Vagina (tissue), 2 donors: ENCODE data around the gene MEMO1. TPM values are rescaled to one million over a fixed set of nuclear protein-coding genes. Genes with fewer than 3 reads are reported as not detected.

ENCODE experiments used
- DNase-seq, 2 donors: peaks; one replicate each; pipeline ENCODE4 v3.0.0-alpha.2; 2017; ENCODE audit errors: extremely low spot score in 2 of 2
- H3K27ac ChIP-seq: fragments of 200-600 bp; sonication (generic); one replicate; pipeline ENCODE4 v1.5.1; 2019
- H3K27me3 ChIP-seq: fragments of 200-600 bp; sonication (generic); one replicate; pipeline ENCODE4 v1.5.1; 2019
- H3K36me3 ChIP-seq, 2 donors: fragments of 200-600 bp; sonication (generic); one replicate each; pipeline ENCODE4 v1.5.1; 2017 to 2019
- H3K4me1 ChIP-seq: fragments of 200-600 bp; sonication (generic); one replicate; pipeline ENCODE4 v1.5.1; 2019
- H3K4me3 ChIP-seq, 2 donors: fragments of 200-600 bp; sonication (generic); 1 replicate in 1 of 2; 2 replicates in 1 of 2; pipeline ENCODE4 v1.5.1; 2016 to 2019
- H3K9me3 ChIP-seq: fragments of 200-600 bp; sonication (generic); one replicate; pipeline ENCODE4 v1.5.1; 2019
- POLR2A ChIP-seq, 2 donors: fragments of 450-650 bp; IDR thresholded peaks; one replicate each; pipeline ENCODE4 v1.6.1; 2017; ENCODE audit warnings: antibody characterized with exemption in 2 of 2, mild to moderate bottlenecking in 2 of 2, moderate library complexity in 2 of 2
- POLR2AphosphoS5 ChIP-seq, 2 donors: sonication (generic); formaldehyde crosslinking; IDR thresholded peaks; one replicate each; pipeline ENCODE4 v1.9.0; 2017; ENCODE audit warnings: antibody characterized with exemption in 2 of 2, mild to moderate bottlenecking in 2 of 2, low read depth in 1 of 2; ENCODE audit not compliant: insufficient read depth in 1 of 2
- intact Hi-C: fragments of 100-400 bp; cut with DNase I; formaldehyde crosslinking; loops from one replicate; pipeline ENCODE4 v1.15.1; 2023
- total RNA-seq: library from RNA; depleted of rRNA; stranded (reverse); fragments of >200 nt; gene quantifications from one replicate; pipeline ENCODE4 v1.2.3, GENCODE V29; 2016
- TF ChIP-seq, protein P1 (sequence below), 3 experiments: fragments of 450-650 bp in 2 of 3; fragments of 200-600 bp in 1 of 3; sonication (generic) in 1 of 3; IDR thresholded peaks; one replicate each; pipeline ENCODE4 v1.5.1; 2017 to 2019; ENCODE audit warnings: antibody characterized with exemption in 3 of 3, mild to moderate bottlenecking in 2 of 3, moderate library complexity in 2 of 3

MEMO1 gene
- total RNA-seq, 1 donor from 2014 or later, result 36.3 TPM

GRCh38 chr2:31983762-31984467, 26.9 kb downstream of the MEMO1 start:
- Histone ChIP-seq H3K27ac (no peak overlapping the region), H3K27me3 (no peaks in the 10 kb centered on the region), H3K9me3 (no peaks in the 10 kb centered on the region), H3K4me3 (no peak overlapping the region), H3K4me1 (peaks cover 31% of the 10 kb centered on the region), H3K36me3 (no peaks in the 10 kb centered on the region)
- no peak for DNase-seq
- intact Hi-C loops, result no loop called here
- TF ChIP-seq POLR2AphosphoS5 (IDR thresholded peaks at IDR 0.05; ENCODE audit: insufficient read depth in 1 of 2, low read depth in 1 of 2), result no peak
- TF ChIP-seq, protein P1, sequence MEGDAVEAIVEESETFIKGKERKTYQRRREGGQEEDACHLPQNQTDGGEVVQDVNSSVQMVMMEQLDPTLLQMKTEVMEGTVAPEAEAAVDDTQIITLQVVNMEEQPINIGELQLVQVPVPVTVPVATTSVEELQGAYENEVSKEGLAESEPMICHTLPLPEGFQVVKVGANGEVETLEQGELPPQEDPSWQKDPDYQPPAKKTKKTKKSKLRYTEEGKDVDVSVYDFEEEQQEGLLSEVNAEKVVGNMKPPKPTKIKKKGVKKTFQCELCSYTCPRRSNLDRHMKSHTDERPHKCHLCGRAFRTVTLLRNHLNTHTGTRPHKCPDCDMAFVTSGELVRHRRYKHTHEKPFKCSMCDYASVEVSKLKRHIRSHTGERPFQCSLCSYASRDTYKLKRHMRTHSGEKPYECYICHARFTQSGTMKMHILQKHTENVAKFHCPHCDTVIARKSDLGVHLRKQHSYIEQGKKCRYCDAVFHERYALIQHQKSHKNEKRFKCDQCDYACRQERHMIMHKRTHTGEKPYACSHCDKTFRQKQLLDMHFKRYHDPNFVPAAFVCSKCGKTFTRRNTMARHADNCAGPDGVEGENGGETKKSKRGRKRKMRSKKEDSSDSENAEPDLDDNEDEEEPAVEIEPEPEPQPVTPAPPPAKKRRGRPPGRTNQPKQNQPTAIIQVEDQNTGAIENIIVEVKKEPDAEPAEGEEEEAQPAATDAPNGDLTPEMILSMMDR (IDR thresholded peaks at IDR 0.05), result no peak
- TF ChIP-seq POLR2A (IDR thresholded peaks at IDR 0.05), result no peak

GRCh38 chr2:31980674-31981356, 30.0 kb downstream of the MEMO1 start:
- Histone ChIP-seq H3K4me3 (no peak overlapping the region), H3K4me1 (peaks cover 17% of the 10 kb centered on the region), H3K27me3 (no peaks in the 10 kb centered on the region), H3K9me3 (no peaks in the 10 kb centered on the region), H3K36me3 (no peaks in the 10 kb centered on the region), H3K27ac (no peak overlapping the region)
- DNase-seq, result no peak
- no peak for TF ChIP-seq POLR2AphosphoS5 (IDR thresholded peaks at IDR 0.05; ENCODE audit: insufficient read depth in 1 of 2, low read depth in 1 of 2)
- no peak for TF ChIP-seq POLR2A (IDR thresholded peaks at IDR 0.05)
- TF ChIP-seq, protein P1 (IDR thresholded peaks at IDR 0.05), result no peak
- intact Hi-C loops, result no loop called here

DNA sequence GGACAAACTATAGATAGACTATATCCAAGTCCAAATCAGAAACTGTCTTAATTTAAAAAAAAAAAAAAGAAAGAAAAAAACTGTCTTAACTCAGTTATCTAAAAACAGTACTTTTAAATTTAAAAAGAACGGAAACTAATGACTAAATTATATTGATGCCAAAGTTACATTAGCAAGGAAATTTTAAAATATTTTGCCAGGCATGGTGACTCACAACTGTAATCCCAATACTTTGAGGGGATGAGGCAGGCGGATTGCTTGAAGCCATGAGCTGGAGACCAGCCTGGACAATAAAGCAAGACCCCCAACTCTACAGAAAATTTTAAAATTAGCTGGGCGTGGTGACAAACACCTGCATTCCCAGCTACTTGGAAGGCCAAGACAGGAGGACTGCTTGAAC, 30.9 kb downstream of the MEMO1 start:
- intact Hi-C loops, result no loop called here
- H3K27me3 ChIP-seq, result no peaks in the 10 kb centered on the region
- no peaks in the 10 kb centered on the region for H3K9me3 ChIP-seq
- H3K4me3 ChIP-seq, result no peak overlapping the region
- DNase-seq, result no peak
- H3K36me3 ChIP-seq, result no peaks in the 10 kb centered on the region
- H3K27ac ChIP-seq, result no peak overlapping the region
- H3K4me1 ChIP-seq, result peaks cover 17% of the 10 kb centered on the region
- TF ChIP-seq POLR2A (IDR thresholded peaks at IDR 0.05) (no peak), POLR2AphosphoS5 (IDR thresholded peaks at IDR 0.05; ENCODE audit: insufficient read depth in 1 of 2, low read depth in 1 of 2) (no peak)
- TF ChIP-seq, protein P1 (IDR thresholded peaks at IDR 0.05), result no peak

GRCh38 chr2:31979018-31979417, 31.8 kb downstream of the MEMO1 start:
- DNase-seq, result no peak
- no peak overlapping the region for H3K27ac ChIP-seq
- TF ChIP-seq, protein P1 (IDR thresholded peaks at IDR 0.05), result no peak
- no peak for TF ChIP-seq POLR2AphosphoS5 (IDR thresholded peaks at IDR 0.05; ENCODE audit: insufficient read depth in 1 of 2, low read depth in 1 of 2)
- TF ChIP-seq POLR2A (IDR thresholded peaks at IDR 0.05), result no peak
- intact Hi-C loops, result no loop called here
- no peak overlapping the region for H3K4me3 ChIP-seq
- no peaks in the 10 kb centered on the region for H3K36me3 ChIP-seq
- no peaks in the 10 kb centered on the region for H3K9me3 ChIP-seq
- H3K27me3 ChIP-seq, result no peaks in the 10 kb centered on the region
- peaks cover 17% of the 10 kb centered on the region for H3K4me1 ChIP-seq

GRCh38 chr2:31978436-31978835, 32.4 kb downstream of the MEMO1 start:
- no peaks in the 10 kb centered on the region for H3K27me3 ChIP-seq
- no peaks in the 10 kb centered on the region for H3K36me3 ChIP-seq
- peaks cover 17% of the 10 kb centered on the region for H3K4me1 ChIP-seq
- DNase-seq, result no peak
- H3K9me3 ChIP-seq, result no peaks in the 10 kb centered on the region
- TF ChIP-seq POLR2A (IDR thresholded peaks at IDR 0.05) (no peak), POLR2AphosphoS5 (IDR thresholded peaks at IDR 0.05; ENCODE audit: insufficient read depth in 1 of 2, low read depth in 1 of 2) (no peak)
- TF ChIP-seq, protein P1 (IDR thresholded peaks at IDR 0.05), result no peak
- no peak overlapping the region for H3K27ac ChIP-seq
- intact Hi-C loops, result no loop called here
- H3K4me3 ChIP-seq, result no peak overlapping the region
